Measurements from ENCODE around the gene SEMA6A.

GRCh38 chr5:116395226-116395625 is 179.4 kb downstream of the SEMA6A start:
- TF ChIP-seq POLR2AphosphoS5 (IDR thresholded peaks at IDR 0.05) (no peak), POLR2A (IDR thresholded peaks at IDR 0.05) (no peak), CTCF (IDR thresholded peaks at IDR 0.05 in 8 of 11, conservative IDR thresholded peaks at IDR 0.05 in 3 of 11) (no peak)
